SU-DHL-6 (cell line): Measurements from ENCODE around the gene PARN.

Experiments used
- H2AFZ ChIP-seq: fragments of 200-600 bp; sonication (generic); 2 replicates; pipeline ENCODE4 v1.6.1; 2014; ENCODE audit warnings: low read depth, mild to moderate bottlenecking, moderate library complexity, mixed read lengths, antibody characterized with exemption, low read length; ENCODE audit not compliant: severe bottlenecking
- H3F3A ChIP-seq: fragments of 200-600 bp; shearing (Covaris generic); 2 replicates; pipeline ENCODE4 v1.6.0; 2016; ENCODE audit warnings: antibody characterized with exemption, mild to moderate bottlenecking; ENCODE audit not compliant: insufficient read depth
- H3K27ac ChIP-seq: fragments of 200-600 bp; sonication (generic); 2 replicates; pipeline ENCODE4 v1.5.1; 2016; ENCODE audit warnings: low read depth, mild to moderate bottlenecking, low read length, moderate library complexity, mixed read lengths
- H3K27me3 ChIP-seq: fragments of 200-600 bp; sonication (generic), shearing (Covaris generic); 2 replicates; pipeline ENCODE4 v1.6.0; 2014; ENCODE audit warnings: mild to moderate bottlenecking, low read length
- H3K36me3 ChIP-seq: fragments of 200-600 bp; sonication (generic); 2 replicates; pipeline ENCODE4 v1.6.1; 2014; ENCODE audit warnings: mild to moderate bottlenecking, low read length, mixed read lengths
- H3K4me2 ChIP-seq: fragments of 300-600, 200-600 bp; shearing (Covaris generic), sonication (generic); 2 replicates; pipeline ENCODE4 v1.6.0; 2014; ENCODE audit warnings: low read length, low read depth, mild to moderate bottlenecking; ENCODE audit not compliant: poor library complexity, severe bottlenecking
- H3K4me3 ChIP-seq: fragments of 200-600 bp; sonication (generic); 2 replicates; pipeline ENCODE4 v1.5.1; 2014; ENCODE audit warnings: antibody characterized with exemption, low read length, mild to moderate bottlenecking, mixed read lengths; ENCODE audit not compliant: insufficient read depth, poor library complexity, severe bottlenecking
- H3K79me2 ChIP-seq: fragments of 200-600 bp; sonication (generic); 2 replicates; pipeline ENCODE4 v1.6.1; 2014; ENCODE audit warnings: mild to moderate bottlenecking, low read length, moderate library complexity; ENCODE audit not compliant: insufficient read depth
- H3K9ac ChIP-seq: fragments of 200-600 bp; sonication (generic); 2 replicates; pipeline ENCODE4 v1.7.0; 2014; ENCODE audit warnings: mild to moderate bottlenecking, low read length
- H3K9me2 ChIP-seq: fragments of 200-600 bp; sonication (generic); replicated peaks from 2 replicates; pipeline ENCODE4 v1.6.1; 2014; ENCODE audit warnings: low read length; ENCODE audit not compliant: insufficient read depth
- H3K9me3 ChIP-seq: fragments of 200-600 bp; sonication (generic); 2 replicates; pipeline ENCODE4 v1.6.1; 2014; ENCODE audit warnings: low read length, mixed read lengths; ENCODE audit not compliant: insufficient read depth
- H4K20me1 ChIP-seq: fragments of 200-600 bp; sonication (generic); 2 replicates; pipeline ENCODE4 v1.6.1; 2014; ENCODE audit warnings: low read depth, mild to moderate bottlenecking, antibody characterized with exemption, low read length, moderate library complexity, mixed read lengths
- EZH2phosphoT487 ChIP-seq: fragments of 200-600 bp; sonication (generic), shearing (Covaris generic); conservative IDR thresholded peaks from 2 replicates; pipeline ENCODE4 v1.6.1; 2018; ENCODE audit warnings: mild to moderate bottlenecking, antibody characterized with exemption, low read length, moderate library complexity, mixed read lengths
- TF ChIP-seq, protein P1 (sequence below): fragments of 200-600 bp; sonication (generic); IDR thresholded peaks from one replicate; pipeline ENCODE4 v1.5.1; 2017; ENCODE audit warnings: antibody characterized with exemption, mild to moderate bottlenecking, low read length, moderate library complexity; ENCODE audit not compliant: insufficient read depth, poor library complexity, severe bottlenecking

The PARN gene

DNA sequence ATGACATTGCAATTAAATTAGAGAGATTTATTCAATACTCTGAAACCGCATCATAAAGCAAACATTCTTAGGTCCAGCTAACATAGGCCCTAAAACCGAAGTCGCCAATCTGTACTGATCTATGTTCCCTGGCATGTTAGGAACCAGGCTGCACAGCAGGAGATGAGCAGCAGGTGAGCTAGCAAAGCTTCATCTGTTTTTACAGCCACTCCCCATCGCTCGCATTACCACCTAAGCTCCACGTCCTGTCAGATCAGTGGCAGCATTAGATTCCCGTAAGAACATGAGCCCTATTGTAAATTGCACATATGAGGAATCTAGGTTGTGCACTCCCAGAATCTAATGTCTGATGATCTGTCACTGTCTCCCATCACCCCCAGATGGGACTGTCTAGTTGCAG, 91.5 kb downstream of the PARN start:
- Histone ChIP-seq H4K20me1 (no peaks in the 10 kb centered on the region), H3K36me3 (peaks cover 14% of the 10 kb centered on the region), H3K9me3 (no peaks in the 10 kb centered on the region), H3K9me2 (no peaks in the 10 kb centered on the region), H3K79me2 (peaks cover 13% of the 10 kb centered on the region; the same call in 1 of the 2 replicates), H3K4me2 (no peak overlapping the region), H2AFZ (no peak overlapping the region), H3K27me3 (no peaks in the 10 kb centered on the region), H3F3A (no peaks in the 10 kb centered on the region), H3K9ac (no peak overlapping the region), H3K27ac (no peak overlapping the region), H3K4me3 (no peak overlapping the region)
- TF ChIP-seq EZH2phosphoT487: no peak
- TF ChIP-seq, protein P1, sequence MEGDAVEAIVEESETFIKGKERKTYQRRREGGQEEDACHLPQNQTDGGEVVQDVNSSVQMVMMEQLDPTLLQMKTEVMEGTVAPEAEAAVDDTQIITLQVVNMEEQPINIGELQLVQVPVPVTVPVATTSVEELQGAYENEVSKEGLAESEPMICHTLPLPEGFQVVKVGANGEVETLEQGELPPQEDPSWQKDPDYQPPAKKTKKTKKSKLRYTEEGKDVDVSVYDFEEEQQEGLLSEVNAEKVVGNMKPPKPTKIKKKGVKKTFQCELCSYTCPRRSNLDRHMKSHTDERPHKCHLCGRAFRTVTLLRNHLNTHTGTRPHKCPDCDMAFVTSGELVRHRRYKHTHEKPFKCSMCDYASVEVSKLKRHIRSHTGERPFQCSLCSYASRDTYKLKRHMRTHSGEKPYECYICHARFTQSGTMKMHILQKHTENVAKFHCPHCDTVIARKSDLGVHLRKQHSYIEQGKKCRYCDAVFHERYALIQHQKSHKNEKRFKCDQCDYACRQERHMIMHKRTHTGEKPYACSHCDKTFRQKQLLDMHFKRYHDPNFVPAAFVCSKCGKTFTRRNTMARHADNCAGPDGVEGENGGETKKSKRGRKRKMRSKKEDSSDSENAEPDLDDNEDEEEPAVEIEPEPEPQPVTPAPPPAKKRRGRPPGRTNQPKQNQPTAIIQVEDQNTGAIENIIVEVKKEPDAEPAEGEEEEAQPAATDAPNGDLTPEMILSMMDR: no peak

DNA sequence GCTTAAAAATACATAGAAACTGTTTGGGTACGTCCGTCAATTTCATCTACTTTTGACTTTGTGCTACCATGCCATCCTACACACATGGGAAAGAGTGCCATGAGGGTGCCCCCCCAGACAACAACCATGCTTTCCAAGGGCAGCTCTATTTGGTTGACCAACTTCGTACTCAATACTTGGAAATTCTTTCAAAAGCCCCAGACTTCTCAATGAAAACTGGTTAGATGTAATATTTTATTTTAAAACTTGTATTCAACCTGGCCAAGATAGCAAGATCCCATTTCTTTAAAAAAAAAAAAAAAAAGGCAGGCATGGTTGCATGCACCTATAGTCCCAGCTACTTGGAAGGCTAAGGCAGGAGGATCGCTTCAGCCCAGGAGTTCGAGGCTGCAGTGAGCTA, 98.4 kb downstream of the PARN start:
- Histone ChIP-seq H3K9ac (no peak overlapping the region), H4K20me1 (no peaks in the 10 kb centered on the region), H3K79me2 (no peaks in the 10 kb centered on the region; the same call in 1 of the 2 replicates), H3K4me3 (no peak overlapping the region), H3K4me2 (no peak overlapping the region), H3K27ac (no peak overlapping the region), H3F3A (no peaks in the 10 kb centered on the region; the same call in 1 of the 2 replicates), H3K9me2 (no peaks in the 10 kb centered on the region), H3K27me3 (no peaks in the 10 kb centered on the region), H3K36me3 (no peaks in the 10 kb centered on the region), H2AFZ (no peak overlapping the region), H3K9me3 (no peaks in the 10 kb centered on the region)
- TF ChIP-seq, protein P1: no peak
- no peak for TF ChIP-seq EZH2phosphoT487

- Histone ChIP-seq H3K9me2 (no peaks in the 10 kb centered on the region), H3K36me3 (no peaks in the 10 kb centered on the region), H3K9ac (no peak overlapping the region), H3K27me3 (no peaks in the 10 kb centered on the region), H3K79me2 (no peaks in the 10 kb centered on the region; the same call in 1 of the 2 replicates), H3F3A (no peaks in the 10 kb centered on the region; the same call in 1 of the 2 replicates), H3K4me3 (no peak overlapping the region), H3K27ac (no peak overlapping the region), H2AFZ (no peak overlapping the region), H4K20me1 (no peaks in the 10 kb centered on the region), H3K9me3 (no peaks in the 10 kb centered on the region), H3K4me2 (no peak overlapping the region)
- TF ChIP-seq EZH2phosphoT487: no peak
- TF ChIP-seq, protein P1: no peak
Observed at GRCh38 chr16:14531101-14531500, 99.0 kb downstream of the PARN start.

GRCh38 chr16:14530046-14530445, 100.0 kb downstream of the PARN start:
- Histone ChIP-seq H3K27ac (no peak overlapping the region), H3K79me2 (no peaks in the 10 kb centered on the region; the same call in 1 of the 2 replicates), H3K9ac (no peak overlapping the region), H3K9me3 (no peaks in the 10 kb centered on the region), H3K4me2 (no peak overlapping the region), H3K9me2 (no peaks in the 10 kb centered on the region), H4K20me1 (no peaks in the 10 kb centered on the region), H3K27me3 (no peaks in the 10 kb centered on the region), H3K36me3 (no peaks in the 10 kb centered on the region), H2AFZ (no peak overlapping the region), H3K4me3 (no peak overlapping the region), H3F3A (no peaks in the 10 kb centered on the region; the same call in 1 of the 2 replicates)
- TF ChIP-seq EZH2phosphoT487: no peak
- TF ChIP-seq, protein P1: no peak
